HG03095 (cell line): ENCODE measurements around the gene TMC1.
"Not testable (repeated sequence)": the region's sequence is repeated elsewhere in the genome, so short reads cannot be mapped to it uniquely, and the experiment has no call there.

Source experiments
- ATAC-seq: cut with Tn5 transposase; IDR thresholded peaks from one replicate; pipeline ENCODE4 v1.9.1; 2021; ENCODE audit warnings: moderate library complexity; ENCODE audit not compliant: unreplicated experiment

The TMC1 gene

DNA sequence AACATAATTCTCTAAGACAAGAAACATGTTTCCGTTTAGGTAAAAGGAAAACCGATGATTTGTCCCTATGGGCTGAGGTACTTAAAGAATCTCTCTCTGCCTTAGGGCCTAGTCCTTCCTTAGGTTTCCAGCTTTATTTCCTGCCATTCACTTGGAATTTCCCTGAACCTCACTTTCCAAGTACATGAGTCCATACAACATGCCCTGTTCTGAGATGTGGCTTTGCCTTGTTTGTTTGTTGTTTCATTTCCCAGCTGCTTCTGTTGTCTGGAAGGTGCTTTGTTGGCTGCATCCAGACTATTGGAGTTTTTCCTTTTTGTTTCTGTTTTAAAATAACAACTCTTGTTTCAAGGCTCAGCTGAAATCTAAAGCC, 336.2 kb downstream of the TMC1 start:
- no peak for ATAC-seq

DNA sequence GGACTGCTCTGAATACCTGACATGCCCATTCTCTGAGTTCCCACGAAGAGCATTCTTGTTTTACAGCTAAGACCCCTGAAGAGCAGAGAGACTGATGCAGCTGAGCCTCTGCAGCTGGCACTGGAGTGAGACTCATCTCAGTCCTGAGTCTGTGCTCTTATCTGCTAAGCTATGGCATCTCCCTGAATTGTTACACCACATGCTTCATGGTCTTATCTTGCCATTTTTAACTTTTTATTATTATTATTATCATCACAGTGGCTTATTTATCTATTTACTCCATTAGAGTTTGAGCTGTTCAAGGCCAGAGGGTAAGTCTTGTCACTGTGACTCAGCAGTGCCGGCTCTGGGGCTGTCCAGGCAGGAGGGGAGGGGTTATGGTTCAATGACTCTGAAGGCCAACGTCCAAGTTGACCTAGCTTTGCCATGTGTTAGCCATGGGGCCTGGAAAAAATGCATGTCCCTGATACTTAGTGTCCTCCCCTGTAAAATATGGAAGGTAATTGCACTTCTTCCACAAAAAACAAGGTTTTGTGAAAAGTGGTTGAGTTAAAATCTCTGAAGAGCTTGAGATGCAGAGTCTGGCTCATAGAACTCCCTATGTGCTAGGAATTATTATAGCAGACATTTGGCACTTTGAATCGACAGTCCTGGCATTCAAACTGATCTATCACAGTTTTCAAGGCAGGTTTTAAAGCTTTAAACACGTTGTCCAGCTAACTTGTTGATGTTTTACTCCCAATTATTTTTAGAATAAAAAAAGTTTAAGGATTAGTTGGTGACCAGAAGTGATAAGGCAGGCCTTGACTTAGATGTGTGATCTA, 336.9 kb downstream of the TMC1 start:
- ATAC-seq: no peak

DNA sequence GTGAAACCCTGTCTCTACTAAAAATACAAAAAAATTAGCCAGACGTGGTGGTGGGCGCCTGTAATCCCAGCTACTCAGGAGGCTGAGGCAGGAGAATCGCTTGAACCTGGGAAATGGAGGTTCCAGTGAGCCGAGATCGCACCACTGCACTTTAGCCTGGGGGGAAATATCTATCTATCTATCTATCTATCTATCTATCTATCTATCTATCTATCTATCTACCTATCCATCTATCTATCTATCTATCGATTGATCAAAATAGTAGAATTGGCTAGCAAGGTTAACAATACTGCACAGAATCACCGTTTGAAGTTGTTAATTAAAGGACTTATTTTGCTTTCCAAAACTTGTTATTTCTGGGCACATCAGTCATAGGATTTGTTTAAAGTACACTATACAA, 341.4 kb downstream of the TMC1 start:
- not testable (repeated sequence) for ATAC-seq

DNA sequence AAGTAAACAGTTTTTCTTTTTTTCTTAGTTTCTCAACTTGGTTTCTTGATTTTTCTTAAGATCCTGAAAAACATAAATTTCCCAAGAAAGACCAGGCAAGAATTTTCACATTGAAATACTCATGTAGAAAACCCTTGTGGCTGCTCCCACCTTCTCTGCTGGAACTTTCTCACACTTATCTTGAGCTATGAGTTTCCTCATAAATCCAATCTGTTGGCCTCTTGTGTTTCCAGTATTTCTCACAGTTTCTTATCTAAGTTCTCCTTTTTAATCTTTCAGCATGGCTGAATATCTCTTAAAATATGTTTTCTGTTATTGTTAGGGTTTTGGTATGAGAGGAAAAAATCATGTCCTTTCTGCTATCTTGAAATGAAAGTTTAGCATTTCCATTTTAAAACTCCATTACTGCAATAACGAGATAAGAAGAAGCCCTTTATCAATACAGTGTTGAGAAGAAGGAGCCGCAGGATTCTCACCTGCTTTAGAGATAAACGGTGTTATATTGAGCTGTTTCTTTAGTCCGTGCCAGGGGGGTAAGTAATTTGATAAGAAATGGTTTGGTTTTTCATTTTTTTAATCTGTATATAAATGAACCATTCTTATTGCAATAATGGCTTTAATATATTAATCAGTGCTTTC, 342.2 kb downstream of the TMC1 start:
- no peak for ATAC-seq

DNA sequence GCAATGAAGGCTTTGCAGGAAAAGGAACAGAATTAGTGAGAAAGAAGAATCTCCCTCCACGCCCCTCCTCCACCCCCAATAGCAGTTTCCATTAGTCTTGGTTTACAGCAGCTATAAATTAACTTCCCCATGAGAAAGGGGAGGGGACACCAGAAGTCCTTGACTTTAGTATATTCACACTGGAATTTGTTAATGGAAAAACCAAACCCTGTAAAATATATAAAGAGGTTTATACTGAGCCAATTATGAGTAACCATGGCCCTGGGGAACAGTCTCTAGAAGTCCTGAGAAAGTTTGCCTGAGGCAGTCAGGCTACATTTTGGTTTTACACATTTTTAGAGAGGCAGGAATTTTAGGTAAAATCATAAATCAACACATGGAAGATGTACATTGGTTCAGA, 342.9 kb downstream of the TMC1 start:
- ATAC-seq: no peak

DNA sequence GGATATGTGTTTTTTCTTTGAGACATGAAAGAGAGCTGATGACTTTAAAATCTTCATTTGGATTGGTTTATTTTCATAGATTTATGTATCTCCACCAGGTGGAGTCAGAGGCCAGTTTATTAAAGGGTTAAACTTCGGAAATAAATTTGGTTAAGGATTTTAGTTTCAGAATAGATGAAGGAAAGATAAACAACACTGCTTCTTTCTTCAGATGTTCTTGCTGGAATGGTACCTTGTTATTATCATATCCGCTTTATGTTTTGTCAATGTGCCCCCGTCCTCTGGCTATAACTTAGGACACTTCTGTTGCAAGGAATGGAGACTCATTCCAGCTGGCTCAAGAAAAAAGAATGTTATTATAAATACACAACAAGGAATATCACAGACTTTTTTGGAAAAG, 350.3 kb downstream of the TMC1 start:
- ATAC-seq: no peak

DNA sequence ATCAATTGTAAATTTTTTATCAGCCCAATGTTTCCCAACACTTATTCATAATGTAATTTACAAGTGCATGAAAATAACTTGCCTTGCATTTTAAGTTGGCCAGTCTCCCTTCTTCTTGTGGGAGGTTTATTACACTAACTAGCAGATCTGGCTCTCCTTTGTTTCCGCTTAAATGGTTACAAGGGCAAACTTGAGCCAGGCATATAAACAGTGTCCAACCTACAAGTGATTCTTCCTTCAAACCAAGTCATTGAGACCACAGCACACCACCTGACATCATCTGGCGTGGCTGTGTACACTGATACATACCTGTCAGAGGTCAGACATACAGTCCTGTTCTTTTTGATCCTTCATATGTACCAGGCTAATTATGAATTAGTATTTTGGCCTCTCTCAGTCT, 351.3 kb downstream of the TMC1 start:
- ATAC-seq: no peak

DNA sequence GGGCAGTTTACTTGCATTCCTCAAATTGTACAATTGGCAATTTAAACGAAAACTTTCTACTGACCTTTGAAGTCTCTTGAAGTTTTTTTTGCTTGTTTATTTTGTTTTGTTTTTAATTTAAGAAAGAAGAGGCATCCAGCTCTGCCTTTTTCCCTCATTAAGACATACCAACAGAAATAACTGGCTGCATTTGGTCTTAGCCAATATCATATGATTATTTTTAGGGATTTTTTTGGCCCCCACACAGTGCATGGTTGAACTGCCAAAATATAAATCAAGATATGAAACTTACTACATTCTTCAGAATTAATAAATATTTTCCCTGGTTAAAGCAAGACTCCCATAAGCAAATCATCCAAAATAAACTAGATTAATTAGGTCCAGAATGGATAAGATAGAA, 352.0 kb downstream of the TMC1 start:
- no peak for ATAC-seq

DNA sequence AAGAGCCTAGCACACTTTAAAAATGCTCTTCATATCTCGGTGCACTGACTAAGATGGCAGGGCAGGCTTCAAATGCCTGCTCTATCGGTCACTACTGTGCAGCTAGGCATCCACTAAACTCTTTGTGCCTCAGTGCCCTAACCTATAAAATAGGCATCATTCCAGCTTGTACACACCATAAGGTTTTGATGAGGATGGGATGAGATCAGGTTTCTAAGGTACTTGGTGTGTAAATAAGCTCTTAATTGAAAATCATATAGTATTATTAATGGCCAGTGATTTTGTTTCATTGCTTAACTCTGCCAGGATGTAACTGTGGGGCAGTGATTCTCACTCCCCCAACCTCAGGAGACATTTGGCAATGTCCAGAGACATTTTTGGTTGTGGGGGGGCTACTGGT, 352.9 kb downstream of the TMC1 start:
- no peak for ATAC-seq

DNA sequence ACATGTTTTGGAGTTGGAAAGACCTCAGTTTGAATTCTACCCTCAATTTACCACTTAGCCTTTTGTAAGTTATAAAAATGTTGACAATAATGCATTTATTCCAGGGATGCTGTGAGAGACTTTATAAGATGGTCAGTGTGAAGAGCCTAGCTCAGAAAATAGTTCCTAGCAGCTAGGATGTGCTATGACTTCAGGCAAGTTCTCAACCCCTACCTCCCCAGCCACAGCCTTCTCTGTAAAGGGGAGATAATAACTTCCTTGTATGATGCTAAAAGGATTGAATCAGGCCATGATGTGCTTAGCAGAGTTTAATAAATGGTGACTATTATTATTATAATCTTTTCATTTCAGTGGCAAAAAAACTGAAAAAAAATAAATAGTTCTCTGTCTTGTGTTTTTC, 353.8 kb downstream of the TMC1 start:
- ATAC-seq: no peak

DNA sequence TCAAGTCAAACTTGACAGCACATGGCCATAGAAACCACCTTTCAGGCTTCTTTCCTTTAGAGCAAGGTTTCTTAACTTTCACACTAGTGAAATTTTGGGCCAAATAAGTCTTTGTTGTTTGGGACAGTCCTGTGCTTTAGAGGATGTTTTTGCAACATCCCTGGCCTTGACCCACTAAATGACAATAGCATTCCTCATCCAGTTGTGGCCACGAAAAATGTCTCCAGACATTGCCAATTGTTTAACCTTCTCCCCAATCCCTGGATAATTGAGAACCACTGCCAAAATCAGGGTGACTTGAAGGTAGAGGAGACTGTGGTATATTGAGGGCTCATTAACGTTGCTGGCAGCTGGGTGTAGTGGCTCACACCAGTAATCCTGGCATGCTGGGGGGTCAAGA, 359.4 kb downstream of the TMC1 start:
- no peak for ATAC-seq

DNA sequence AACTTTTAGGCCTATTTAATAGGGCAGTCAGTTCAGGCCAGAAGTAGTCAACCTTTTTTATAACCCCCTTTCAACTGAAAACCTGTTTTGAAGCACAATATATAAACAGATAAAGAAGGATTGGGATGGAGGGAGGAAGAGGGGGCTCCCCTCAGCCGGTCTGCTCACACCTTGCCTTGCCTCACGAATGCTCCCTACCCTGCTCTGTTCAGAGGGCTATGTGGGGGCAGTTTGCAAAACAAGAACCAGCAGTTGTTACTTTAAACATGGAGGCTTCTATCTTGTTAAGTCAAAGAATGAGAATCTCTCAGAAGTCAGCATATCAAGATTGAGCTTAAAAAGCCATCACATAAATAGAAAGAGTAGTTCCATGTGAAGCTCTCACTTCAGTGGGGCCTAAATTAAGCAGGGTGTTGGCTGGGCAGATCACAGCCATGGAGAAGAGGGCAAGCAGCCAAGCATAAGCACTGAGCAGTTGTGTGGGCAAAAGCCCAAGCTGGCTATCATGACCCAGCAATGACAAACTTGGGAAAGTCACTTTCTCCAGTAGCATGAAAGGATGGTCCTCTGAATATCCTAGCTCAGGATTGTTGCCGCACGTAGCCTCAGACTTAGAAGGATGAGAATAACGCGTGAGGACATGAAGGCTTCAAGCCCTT, 360.8 kb downstream of the TMC1 start:
- ATAC-seq: no peak

DNA sequence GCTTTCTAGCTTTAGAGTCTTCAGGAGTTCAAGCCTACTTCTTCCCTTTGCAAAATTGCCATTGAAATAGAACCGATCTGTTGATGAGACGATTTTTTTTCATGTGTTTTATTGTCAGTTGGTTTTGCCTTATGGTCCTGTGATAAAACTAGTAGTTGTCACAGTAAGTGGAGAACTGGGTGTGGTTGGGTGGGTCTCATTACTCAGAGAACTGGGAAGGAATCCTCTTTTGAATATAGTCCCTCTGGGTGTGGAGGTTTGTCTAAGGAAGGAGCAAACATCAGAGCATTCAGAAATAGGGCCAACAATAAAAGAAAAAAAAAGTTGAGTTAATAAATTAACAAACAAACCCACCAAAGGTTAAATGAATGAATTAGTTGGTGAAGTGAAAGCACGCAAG, 362.5 kb downstream of the TMC1 start:
- no peak for ATAC-seq

DNA sequence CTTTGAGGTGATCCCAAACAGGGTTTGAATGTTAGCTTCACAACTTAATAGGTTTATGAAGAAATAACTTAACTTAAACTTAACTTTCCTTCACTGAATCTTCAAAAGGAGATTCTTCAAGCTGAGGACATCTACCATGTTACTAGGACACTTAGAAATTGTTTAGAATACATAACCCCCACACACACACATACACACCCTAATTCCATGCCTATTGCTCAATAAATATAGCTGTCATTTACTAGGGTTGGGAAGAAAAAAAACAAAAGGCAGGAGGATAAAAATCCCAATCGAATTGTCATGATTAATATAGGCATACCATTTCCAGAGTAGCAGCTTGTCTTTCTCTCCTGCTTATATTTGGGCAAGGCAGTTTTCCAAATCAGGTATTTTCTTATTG, 363.1 kb downstream of the TMC1 start:
- no peak for ATAC-seq
